Psoas muscle (tissue), 8 donors: Measurements from ENCODE around the gene TRMU. TPM values are rescaled to one million over a fixed set of nuclear protein-coding genes. Genes with fewer than 3 reads are reported as not detected.

Experiments
- ATAC-seq, 4 donors: fragments of 200-7000 bp; cut with Tn5 transposase; one replicate each; pipeline ENCODE4 v1.9.1; 2020; ENCODE audit warnings: moderate library complexity in 3 of 4, mild to moderate bottlenecking in 2 of 4
- DNase-seq, 2 donors: peaks; one replicate each; pipeline ENCODE4 v3.0.0-alpha.2; 2020
- H3K27ac ChIP-seq: fragments of 200-600 bp; one replicate; pipeline ENCODE4 v1.8.0; 2022
- H3K27me3 ChIP-seq, 3 donors: fragments of 200-600 bp in 1 of 3; one replicate each; pipeline versions ENCODE4 v1.6.1 to v1.8.0; 2013 to 2022; ENCODE audit warnings: low read length in 2 of 3, mild to moderate bottlenecking in 2 of 3, moderate library complexity in 1 of 3; ENCODE audit not compliant: insufficient read depth in 3 of 3
- H3K36me3 ChIP-seq, 2 donors: fragments of 200-600 bp in 1 of 2; one replicate each; pipeline versions ENCODE4 v1.6.1 to v1.8.0; 2013 to 2022; ENCODE audit warnings: low read depth in 1 of 2, mild to moderate bottlenecking in 1 of 2, moderate library complexity in 1 of 2; ENCODE audit not compliant: insufficient read depth in 1 of 2
- H3K4me1 ChIP-seq: fragments of 200-600 bp; one replicate; pipeline ENCODE4 v1.8.0; 2022
- H3K4me3 ChIP-seq: fragments of 200-600 bp; one replicate; pipeline ENCODE4 v1.8.0; 2022; ENCODE audit warnings: mild to moderate bottlenecking
- H3K9me3 ChIP-seq: fragments of 200-600 bp; one replicate; pipeline ENCODE4 v1.8.0; 2022
- WGBS, 3 donors: extraction: QIAGEN DNeasy Blood & Tissue Kit; methylation state at CpG; one replicate each; pipeline versions ENCODE4 v1.1.6 to v1.1.7; 2013; 5-methylcytosine and 5-hydroxymethylcytosine counted together
- intact Hi-C, 2 donors: fragments of 100-400 bp; cut with DNase I; formaldehyde crosslinking; loops; one replicate each; pipeline versions ENCODE4 v1.11.0 to v1.14.2; 2022
- polyA plus RNA-seq, 3 donors: library from polyadenylated mRNA; stranded (reverse); fragments of 200-250 nt; gene quantifications; one replicate each; pipeline ENCODE4 v1.2.3, GENCODE V29; 2013
- total RNA-seq, 4 donors: library from RNA; stranded (reverse); fragmentation: NEBNext Ultra II Directional in 2 of 4; extraction: Animal tissue kit (Norgen Biotek cat#: 25700) in 2 of 4; gene quantifications; one replicate each; pipeline versions ENCODE4 v1.2.1 to v1.2.4, GENCODE V29; 2021 to 2023
- TF ChIP-seq, protein P1 (sequence below): fragments of 200-600 bp; IDR thresholded peaks from one replicate; pipeline ENCODE4 v1.8.0; 2022; ENCODE audit warnings: antibody characterized with exemption
- donor health status: healthy with polysubstance abuse.
- donor health status: DM: no; HTN: no; CAD: no; lungs with moderate emphysema.
- donor health status: Bipolar disorder and iron deficiency.
- donor health status: healthy.
- donor health status: DM: yes; HTN: yes; CAD: no.
- donor health status: DM: no; HTN: no; CAD: no.
- donor health status: DM: no; HTN: no; CAD: no.
- donor health status: DM: yes; HTN: yes; CAD: no.

The TRMU gene
- total and polyA plus RNA-seq, 7 donors = 9.6 to 37.1 (median 17.4) TPM

GRCh38 chr22:46372686-46373085 lies 37.2 kb downstream of the TRMU start:
- ATAC-seq (no peak), DNase-seq (no peak)
- Histone ChIP-seq H3K4me1 (no peaks in the 10 kb centered on the region), H3K9me3 (no peaks in the 10 kb centered on the region), H3K36me3 (no peaks in the 10 kb centered on the region), H3K4me3 (no peak overlapping the region), H3K27me3 (no peaks in the 10 kb centered on the region), H3K27ac (no peak overlapping the region)
- TF ChIP-seq, protein P1, sequence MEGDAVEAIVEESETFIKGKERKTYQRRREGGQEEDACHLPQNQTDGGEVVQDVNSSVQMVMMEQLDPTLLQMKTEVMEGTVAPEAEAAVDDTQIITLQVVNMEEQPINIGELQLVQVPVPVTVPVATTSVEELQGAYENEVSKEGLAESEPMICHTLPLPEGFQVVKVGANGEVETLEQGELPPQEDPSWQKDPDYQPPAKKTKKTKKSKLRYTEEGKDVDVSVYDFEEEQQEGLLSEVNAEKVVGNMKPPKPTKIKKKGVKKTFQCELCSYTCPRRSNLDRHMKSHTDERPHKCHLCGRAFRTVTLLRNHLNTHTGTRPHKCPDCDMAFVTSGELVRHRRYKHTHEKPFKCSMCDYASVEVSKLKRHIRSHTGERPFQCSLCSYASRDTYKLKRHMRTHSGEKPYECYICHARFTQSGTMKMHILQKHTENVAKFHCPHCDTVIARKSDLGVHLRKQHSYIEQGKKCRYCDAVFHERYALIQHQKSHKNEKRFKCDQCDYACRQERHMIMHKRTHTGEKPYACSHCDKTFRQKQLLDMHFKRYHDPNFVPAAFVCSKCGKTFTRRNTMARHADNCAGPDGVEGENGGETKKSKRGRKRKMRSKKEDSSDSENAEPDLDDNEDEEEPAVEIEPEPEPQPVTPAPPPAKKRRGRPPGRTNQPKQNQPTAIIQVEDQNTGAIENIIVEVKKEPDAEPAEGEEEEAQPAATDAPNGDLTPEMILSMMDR = no peak
- intact Hi-C loops = no loop called here
- 88 to 92% (median 91%) methylated on average over 18 of the region's 18 CpGs for WGBS, 3 donors

GRCh38 chr22:46373159-46373558 lies 37.6 kb downstream of the TRMU start:
- WGBS, 3 donors = 22 to 66% (median 49%) methylated on average over 3 to 8 of the region's 8 CpGs
- ATAC-seq = no peak
- DNase-seq = no peak

GRCh38 chr22:46373921-46374662 lies 38.6 kb downstream of the TRMU start:
- H3K27me3 ChIP-seq = no peaks in the 10 kb centered on the region
- no peak overlapping the region for H3K27ac ChIP-seq
- no peak overlapping the region for H3K4me3 ChIP-seq
- ATAC-seq (no peak), DNase-seq (no peak)
- intact Hi-C loops = no loop called here
- H3K9me3 ChIP-seq = no peaks in the 10 kb centered on the region
- H3K36me3 ChIP-seq = no peaks in the 10 kb centered on the region
- H3K4me1 ChIP-seq = no peaks in the 10 kb centered on the region
- TF ChIP-seq, protein P1 = no peak
- WGBS, 3 donors = 60 to 67% (median 62%) methylated on average over 31 of the region's 31 CpGs

More at GRCh38 chr22:46373159-46373558, 37.6 kb downstream of the TRMU start:
- no peaks in the 10 kb centered on the region for H3K27me3 ChIP-seq
- no peak overlapping the region for H3K4me3 ChIP-seq
- TF ChIP-seq, protein P1 = no peak
- no peaks in the 10 kb centered on the region for H3K9me3 ChIP-seq
- no peaks in the 10 kb centered on the region for H3K36me3 ChIP-seq
- no peaks in the 10 kb centered on the region for H3K4me1 ChIP-seq
- intact Hi-C loops = no loop called here
- H3K27ac ChIP-seq = no peak overlapping the region

DNA sequence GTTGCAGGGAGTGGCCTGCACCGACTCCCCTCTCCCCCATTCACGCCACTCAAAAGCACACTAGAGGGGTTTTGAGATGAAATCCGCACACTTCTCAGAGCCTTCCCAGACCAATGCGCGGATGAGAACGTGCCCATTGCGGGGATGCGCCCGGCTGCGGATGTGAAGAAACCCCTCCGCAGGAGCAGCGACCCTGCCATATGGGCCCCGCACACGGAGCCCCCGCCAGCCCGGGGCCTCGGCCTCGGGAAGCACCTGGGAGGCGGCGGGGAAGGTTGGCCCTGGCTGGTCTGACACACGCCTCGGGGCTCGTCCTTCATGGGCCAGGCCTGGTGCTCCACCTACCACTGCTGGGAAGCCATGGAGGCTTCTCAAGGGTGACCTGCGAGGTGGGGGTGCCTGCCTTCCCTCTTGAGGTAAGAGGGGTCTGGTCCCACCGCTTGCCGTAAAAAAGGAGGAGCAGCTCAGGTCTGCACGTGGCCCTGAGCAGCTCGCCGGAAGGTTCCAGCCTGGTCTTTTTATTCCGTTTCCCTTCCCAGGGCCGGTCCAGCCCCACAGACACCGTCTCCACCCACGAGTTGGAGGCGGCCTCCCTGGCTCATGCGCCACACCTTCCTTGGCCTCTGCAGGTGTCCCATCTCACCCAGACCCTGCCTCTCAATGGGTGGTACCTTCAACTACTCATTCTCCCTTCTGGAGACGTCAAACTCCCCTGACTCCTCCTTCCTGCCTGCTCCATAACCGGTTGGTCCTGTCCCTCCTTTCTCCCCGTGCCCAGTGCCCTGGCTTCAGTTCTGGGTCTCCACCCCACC lies 39.4 kb downstream of the TRMU start:
- H3K27ac ChIP-seq = no peak overlapping the region
- no peak for ATAC-seq
- TF ChIP-seq, protein P1 = no peak
- no peaks in the 10 kb centered on the region for H3K4me1 ChIP-seq
- peaks cover 0 to 3% (median 0%) of the 10 kb centered on the region in 3 donors for H3K27me3 ChIP-seq
- H3K9me3 ChIP-seq = no peaks in the 10 kb centered on the region
- no peak for DNase-seq
- no peaks in the 10 kb centered on the region for H3K36me3 ChIP-seq
- 92 to 94% (median 92%) methylated on average over 33 to 38 of the region's 38 CpGs for WGBS, 3 donors
- intact Hi-C loops = no loop called here
- H3K4me3 ChIP-seq = no peak overlapping the region
